Upper lobe of left lung (tissue), 6 donors: ENCODE data around the gene TPT1. TPM values are rescaled to one million over a fixed set of nuclear protein-coding genes. Genes with fewer than 3 reads are reported as not detected.
A peak's percentile ranks its signal among the peaks of the same experiment; 100 is the strongest.
"Not testable (repeated sequence)": the region's sequence is repeated elsewhere in the genome, so short reads cannot be mapped to it uniquely, and the experiment has no call there.

Experiments used
- ATAC-seq, 2 donors: fragments of 200-7000 bp; cut with Tn5 transposase; one replicate each; pipeline ENCODE4 v1.9.1; 2022; ENCODE audit warnings: mild to moderate bottlenecking in 2 of 2, moderate library complexity in 2 of 2; ENCODE audit not compliant: low FRiP score in 2 of 2
- DNase-seq, 2 donors: peaks; one replicate each; pipeline ENCODE4 v3.0.0-alpha.2; 2019 to 2020
- H3K27ac ChIP-seq, 4 donors: fragments of 200-600 bp; sonication (generic); one replicate each; pipeline ENCODE4 v1.5.1; 2016 to 2019
- H3K27me3 ChIP-seq, 4 donors: fragments of 200-600 bp; sonication (generic); one replicate each; pipeline ENCODE4 v1.5.1; 2017 to 2019
- H3K36me3 ChIP-seq, 4 donors: fragments of 200-600 bp; sonication (generic); one replicate each; pipeline ENCODE4 v1.5.1; 2016 to 2019
- H3K4me1 ChIP-seq, 4 donors: fragments of 200-600 bp; sonication (generic); one replicate each; pipeline ENCODE4 v1.5.1; 2018 to 2019
- H3K4me3 ChIP-seq, 4 donors: fragments of 200-600 bp; sonication (generic); one replicate each; pipeline ENCODE4 v1.5.1; 2017 to 2019; ENCODE audit warnings: mild to moderate bottlenecking in 2 of 4, moderate library complexity in 1 of 4
- H3K9me3 ChIP-seq, 4 donors: fragments of 200-600 bp; sonication (generic); one replicate each; pipeline ENCODE4 v1.5.1; 2018 to 2019
- CTCF ChIP-seq, 6 experiments: fragments of 450-650 bp in 4 of 6; fragments of 200-600 bp in 2 of 6; sonication (generic) in 2 of 6; IDR thresholded peaks; one replicate each; pipeline ENCODE4 v1.5.1; 2016 to 2019; ENCODE audit warnings: antibody characterized with exemption in 6 of 6
- EP300 ChIP-seq, 4 donors: sonication (generic); formaldehyde crosslinking; IDR thresholded peaks; one replicate each; pipeline ENCODE4 v1.5.1; 2017; ENCODE audit warnings: antibody characterized with exemption in 4 of 4, control low read depth in 2 of 4
- POLR2A ChIP-seq, 4 donors: fragments of 450-650 bp; IDR thresholded peaks; one replicate each; pipeline ENCODE4 v1.5.1; 2016 to 2017; ENCODE audit warnings: antibody characterized with exemption in 4 of 4, mild to moderate bottlenecking in 2 of 4
- POLR2AphosphoS5 ChIP-seq, 2 donors: sonication (generic); formaldehyde crosslinking; IDR thresholded peaks; one replicate each; pipeline ENCODE4 v1.5.1; 2017; ENCODE audit warnings: antibody characterized with exemption in 2 of 2
- WGBS, 2 donors: methylation state at CpG; one replicate each; pipeline ENCODE4 v1.1.5; 2017 to 2018; 5-methylcytosine and 5-hydroxymethylcytosine counted together
- total RNA-seq, 6 donors: library from RNA; depleted of rRNA in 4 of 6; stranded (reverse); fragments of >200 nt in 4 of 6; gene quantifications; one replicate each; pipeline versions ENCODE4 v1.1.0 to v1.2.1, GENCODE V29; 2016 to 2021
- donor health status: DM: no; HTN: no; CAD: no; lungs with moderate emphysema.
- donor health status: DM: no; HTN: yes; CAD: no; lungs with severe emphysema.

TPT1 gene
- total RNA-seq = 1,000 to 10,000 TPM; 1,931 to 4,546 (median 2,844) TPM

DNA sequence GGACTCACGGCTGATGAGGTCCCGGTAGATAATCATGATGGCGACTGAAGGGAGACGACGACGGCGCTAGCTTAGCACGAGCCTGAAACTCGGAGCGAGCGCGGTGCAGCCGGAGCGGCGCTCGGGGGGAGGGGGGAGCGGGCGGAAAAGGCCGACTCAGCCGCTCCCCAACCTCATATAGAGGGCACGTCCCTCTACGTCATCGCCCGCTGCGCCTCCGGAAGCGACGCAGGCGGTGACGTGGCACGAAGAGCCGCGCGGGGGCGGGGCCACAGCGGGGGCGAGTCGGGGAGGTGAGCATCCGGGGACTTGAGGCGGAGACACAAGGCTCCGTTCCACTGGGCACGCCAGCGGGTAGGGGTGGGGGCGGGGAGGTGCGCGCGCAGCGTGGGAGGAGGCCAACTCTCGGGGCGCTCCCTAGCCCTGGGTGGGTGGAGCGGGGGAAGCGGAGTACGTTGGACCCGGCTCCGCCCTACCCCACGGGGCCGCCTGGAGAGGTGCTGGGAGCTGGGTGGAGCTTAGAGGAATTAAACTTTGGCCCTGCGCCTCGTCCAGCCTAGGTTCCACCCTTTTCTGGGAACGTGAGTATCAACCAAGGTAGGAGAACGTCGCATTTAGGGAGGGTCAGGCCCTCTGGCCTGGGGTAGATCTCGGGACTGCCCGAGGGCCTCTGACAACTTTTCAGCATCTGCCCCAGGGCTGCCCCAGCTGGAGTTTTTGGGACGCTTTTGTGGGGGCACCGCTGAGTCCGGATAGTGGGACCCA, at the start of gene TPT1:
TSS of gene TPT1 (minus strand) at position 150 of the 765 bp plus-strand sequence. CDS start at position 36, 114 bp downstream.
- H3K4me3 ChIP-seq = peak within 1 kb of the TSS; percentile 71 to 95 (median 84)
- H3K4me1 ChIP-seq = peaks cover 40 to 50% (median 44%) of the 10 kb centered on the region in 4 donors
- H3K27ac ChIP-seq = peak within 1 kb of the TSS; percentile 100
- peaks cover 33 to 61% (median 39%) of the 10 kb centered on the region in 4 donors for H3K36me3 ChIP-seq
- H3K27me3 ChIP-seq = no peaks in the 10 kb centered on the region
- WGBS, 2 donors = 1% methylated on average over 34 of the region's 67 CpGs; no CpG with 5 or more reads in 1 of the 2 donors
- no peaks in the 10 kb centered on the region for H3K9me3 ChIP-seq
- TF ChIP-seq EP300 (IDR thresholded peaks at IDR 0.05) (peak in 3 of 4 donors; percentile 49 to 92 (median 77)), POLR2A (IDR thresholded peaks at IDR 0.05) (peak; percentile 63 to 98 (median 93)), CTCF (IDR thresholded peaks at IDR 0.05) (no peak), POLR2AphosphoS5 (IDR thresholded peaks at IDR 0.05) (peak; percentile 97 to 100)
- ATAC-seq (peak; percentile 95 to 98), DNase-seq (peak; percentile 100)

DNA sequence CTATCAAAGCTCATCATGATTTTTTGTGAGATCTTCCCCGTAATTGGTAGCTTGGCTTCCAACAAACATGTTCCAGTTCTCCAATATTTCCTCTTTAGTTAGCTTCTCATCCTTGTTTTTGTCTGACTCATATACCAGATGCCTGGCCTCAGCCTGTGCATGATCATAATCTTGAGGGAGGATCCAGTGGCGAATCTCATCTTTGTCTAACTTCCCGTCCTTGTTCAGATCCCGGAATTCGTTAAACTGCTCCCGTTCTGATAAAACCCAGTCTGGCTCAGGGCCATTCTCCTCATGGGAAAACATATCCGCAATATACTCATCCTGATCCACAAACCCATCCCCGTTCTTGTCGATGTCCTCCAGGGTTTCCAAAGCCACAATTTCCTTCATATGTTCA, 49.4 kb upstream of the TPT1 start:
- not testable (repeated sequence) for H3K4me1 ChIP-seq, H3K36me3 ChIP-seq, H3K27me3 ChIP-seq, H3K9me3 ChIP-seq, H3K27ac ChIP-seq, DNase-seq, H3K4me3 ChIP-seq, ATAC-seq
- WGBS, 2 donors = 85 to 88% methylated on average over 9 of the region's 9 CpGs

DNA sequence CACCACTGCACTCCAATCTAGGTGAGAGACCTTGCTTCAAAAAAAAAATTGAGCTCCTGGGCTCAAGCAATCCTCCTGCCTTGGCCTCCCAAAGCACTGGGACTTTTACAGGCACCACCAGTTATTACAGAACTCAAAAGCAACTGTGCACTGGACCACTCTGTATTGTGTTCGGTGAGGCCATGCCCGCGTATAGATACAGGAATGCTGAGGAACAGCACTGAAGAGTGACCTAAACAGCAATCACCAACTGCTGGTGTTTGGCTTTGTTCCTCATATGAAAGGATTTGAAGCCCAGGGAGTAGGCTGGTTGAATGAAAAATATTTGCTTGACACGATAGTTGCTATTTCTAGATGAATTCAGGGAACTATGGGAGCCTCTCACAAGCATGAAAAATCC, 47.7 kb upstream of the TPT1 start:
- H3K27ac ChIP-seq = no peak overlapping the region
- no peak for DNase-seq
- H3K4me1 ChIP-seq = no peaks in the 10 kb centered on the region
- 96 to 100% methylated on average over 4 of the region's 4 CpGs for WGBS, 2 donors
- H3K36me3 ChIP-seq = peaks cover 0 to 9% (median 0%) of the 10 kb centered on the region in 4 donors
- ATAC-seq = no peak
- TF ChIP-seq EP300 (IDR thresholded peaks at IDR 0.05) = no peak
- TF ChIP-seq POLR2A (IDR thresholded peaks at IDR 0.05) = no peak
- no peak for TF ChIP-seq POLR2AphosphoS5 (IDR thresholded peaks at IDR 0.05)
- H3K27me3 ChIP-seq = no peaks in the 10 kb centered on the region
- H3K9me3 ChIP-seq = no peaks in the 10 kb centered on the region
- H3K4me3 ChIP-seq = no peak overlapping the region

GRCh38 chr13:45386892-45387575, 46.1 kb upstream of the TPT1 start:
- ATAC-seq, H3K9me3 ChIP-seq, H3K4me3 ChIP-seq, H3K36me3 ChIP-seq, H3K27ac ChIP-seq, DNase-seq, H3K27me3 ChIP-seq, H3K4me1 ChIP-seq: not testable (repeated sequence)
- 73 to 84% methylated on average over 17 of the region's 17 CpGs for WGBS, 2 donors

DNA sequence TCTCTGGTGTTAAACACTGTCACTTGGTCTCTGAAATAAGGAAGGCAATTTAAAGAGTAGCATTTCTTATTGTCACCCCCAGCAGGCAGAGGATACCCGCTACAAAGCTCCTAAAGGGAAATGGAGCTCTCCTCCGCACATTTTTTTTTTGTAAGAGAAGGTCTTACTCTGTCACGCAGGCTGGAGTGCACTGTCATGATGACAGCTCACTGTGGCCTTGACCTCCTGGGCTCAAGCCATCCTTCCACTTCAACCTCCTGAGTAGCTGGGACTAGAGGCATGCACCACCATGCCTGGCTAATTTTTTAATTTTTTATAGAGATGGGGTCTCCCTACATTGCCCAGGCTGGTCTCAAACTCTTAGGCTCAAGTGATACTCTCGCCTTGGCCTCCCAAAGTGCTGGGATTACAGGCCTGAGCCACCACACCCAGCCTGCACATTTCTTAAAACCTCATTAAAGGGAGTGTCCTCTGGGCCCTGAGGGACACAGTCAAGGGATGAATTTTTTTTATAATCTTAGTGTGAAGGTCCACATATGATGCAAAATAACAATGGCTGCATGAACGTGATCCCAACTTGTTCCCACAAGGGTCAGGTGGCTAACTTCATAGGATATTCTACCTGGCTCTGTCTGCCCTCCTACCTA, 45.0 kb upstream of the TPT1 start:
- DNase-seq = no peak
- no peak for TF ChIP-seq CTCF (IDR thresholded peaks at IDR 0.05)
- TF ChIP-seq EP300 (IDR thresholded peaks at IDR 0.05) = no peak
- TF ChIP-seq POLR2AphosphoS5 (IDR thresholded peaks at IDR 0.05) = no peak
- no peak for TF ChIP-seq POLR2A (IDR thresholded peaks at IDR 0.05)

DNA sequence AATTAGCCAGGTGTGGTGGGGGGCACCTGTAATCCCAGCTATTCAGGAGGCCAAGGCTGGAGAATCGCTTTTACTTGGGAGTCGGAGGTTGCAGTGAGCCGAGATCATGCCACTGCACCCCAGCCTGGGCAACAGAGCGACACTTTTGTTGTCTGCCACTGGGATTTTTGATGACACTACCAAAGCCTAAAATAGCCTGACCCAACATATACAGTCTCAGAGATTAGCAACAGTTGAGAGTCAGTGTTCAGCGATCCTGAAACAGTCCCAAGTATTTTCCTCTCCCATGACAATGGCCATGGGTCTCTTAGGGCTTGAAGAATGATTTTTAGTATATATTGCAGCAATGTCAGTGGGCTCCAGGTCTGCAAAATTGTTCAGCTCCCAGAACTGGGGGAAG, 44.3 kb upstream of the TPT1 start:
- H3K36me3 ChIP-seq = peaks cover 0 to 7% (median 0%) of the 10 kb centered on the region in 4 donors
- H3K27ac ChIP-seq = no peak overlapping the region
- H3K4me1 ChIP-seq = no peaks in the 10 kb centered on the region
- H3K9me3 ChIP-seq = no peaks in the 10 kb centered on the region
- no peak for ATAC-seq
- H3K27me3 ChIP-seq = no peaks in the 10 kb centered on the region
- 99 to 100% methylated on average over 3 to 5 of the region's 5 CpGs for WGBS, 2 donors
- H3K4me3 ChIP-seq = no peak overlapping the region
- TF ChIP-seq CTCF (IDR thresholded peaks at IDR 0.05) (no peak), EP300 (IDR thresholded peaks at IDR 0.05) (no peak), POLR2AphosphoS5 (IDR thresholded peaks at IDR 0.05) (no peak), POLR2A (IDR thresholded peaks at IDR 0.05) (no peak)
- DNase-seq = no peak

More for the DNA sequence above, 45.0 kb upstream of the TPT1 start:
- Histone ChIP-seq H3K4me3 (no peak overlapping the region), H3K27me3 (no peaks in the 10 kb centered on the region), H3K4me1 (no peaks in the 10 kb centered on the region), H3K36me3 (peaks cover 0 to 7% (median 0%) of the 10 kb centered on the region in 4 donors), H3K9me3 (no peaks in the 10 kb centered on the region), H3K27ac (no peak overlapping the region)
- no peak for ATAC-seq
- WGBS, 2 donors = 93 to 95% methylated on average over 5 of the region's 5 CpGs
